ENCODE results near the gene KLHL1. TPM values are rescaled to one million over a fixed set of nuclear protein-coding genes. Genes with fewer than 3 reads are reported as not detected.

The KLHL1 gene
- total RNA-seq, 1 experiment from 2014 or later, result not detected

- BruUV-seq (replicated peaks), result no TSS peak
- no peak for TF ChIP-seq CTCF (IDR thresholded peaks at IDR 0.05; ENCODE audit: unreplicated experiment)
- Mint-ChIP-seq H3K9me3 (ENCODE audit: low read depth, unreplicated experiment) (no peaks in the 10 kb centered on the region), H3K4me1 (ENCODE audit: low read depth, unreplicated experiment) (no peaks in the 10 kb centered on the region), H3K27ac (ENCODE audit: unreplicated experiment) (no peak overlapping the region), H3K27me3 (ENCODE audit: unreplicated experiment) (no peaks in the 10 kb centered on the region), H3K36me3 (ENCODE audit: insufficient read depth, unreplicated experiment) (no peaks in the 10 kb centered on the region), H3K4me3 (ENCODE audit: low read depth, unreplicated experiment) (no peak overlapping the region)
- CTCF ChIA-PET, result no interaction called here
- intact Hi-C loops (cut with micrococcal nuclease; ENCODE audit: unreplicated experiment), result no loop called here
- DNase-seq, result no peak
Measured at GRCh38 chr13:69959046-69959445, 149.2 kb downstream of the KLHL1 start.

GRCh38 chr13:69956839-69957238 is 151.4 kb downstream of the KLHL1 start:
- no peaks in the 10 kb centered on the region for H3K4me1 Mint-ChIP-seq (ENCODE audit: low read depth, unreplicated experiment)
- TF ChIP-seq CTCF (IDR thresholded peaks at IDR 0.05; ENCODE audit: unreplicated experiment), result no peak
- no peaks in the 10 kb centered on the region for H3K9me3 Mint-ChIP-seq (ENCODE audit: low read depth, unreplicated experiment)
- no peak overlapping the region for H3K4me3 Mint-ChIP-seq (ENCODE audit: low read depth, unreplicated experiment)
- DNase-seq, result no peak
- CTCF ChIA-PET, result no interaction called here
- BruUV-seq (replicated peaks), result no TSS peak
- no peaks in the 10 kb centered on the region for H3K36me3 Mint-ChIP-seq (ENCODE audit: insufficient read depth, unreplicated experiment)
- no peaks in the 10 kb centered on the region for H3K27me3 Mint-ChIP-seq (ENCODE audit: unreplicated experiment)
- H3K27ac Mint-ChIP-seq (ENCODE audit: unreplicated experiment), result no peak overlapping the region
- intact Hi-C loops (cut with micrococcal nuclease; ENCODE audit: unreplicated experiment), result no loop called here

- H3K27ac Mint-ChIP-seq (ENCODE audit: unreplicated experiment), result no peak overlapping the region
- BruUV-seq (replicated peaks), result no TSS peak
- CTCF ChIA-PET, result no interaction called here
- no peaks in the 10 kb centered on the region for H3K9me3 Mint-ChIP-seq (ENCODE audit: low read depth, unreplicated experiment)
- H3K27me3 Mint-ChIP-seq (ENCODE audit: unreplicated experiment), result no peaks in the 10 kb centered on the region
- intact Hi-C loops (cut with micrococcal nuclease; ENCODE audit: unreplicated experiment), result no loop called here
- H3K4me1 Mint-ChIP-seq (ENCODE audit: low read depth, unreplicated experiment), result no peaks in the 10 kb centered on the region
- TF ChIP-seq CTCF (IDR thresholded peaks at IDR 0.05; ENCODE audit: unreplicated experiment), result no peak
- no peak overlapping the region for H3K4me3 Mint-ChIP-seq (ENCODE audit: low read depth, unreplicated experiment)
- H3K36me3 Mint-ChIP-seq (ENCODE audit: insufficient read depth, unreplicated experiment), result no peaks in the 10 kb centered on the region
- DNase-seq, result no peak
Measured at GRCh38 chr13:69956349-69956748, 151.9 kb downstream of the KLHL1 start.

- CTCF ChIA-PET, result interaction anchor here (0.6 kb wide), 1 partner anchor 1406 kb away, joined by 5 read pairs; no protein-coding TSS in a partner anchor
- Mint-ChIP-seq H3K36me3 (ENCODE audit: insufficient read depth, unreplicated experiment) (no peaks in the 10 kb centered on the region), H3K4me1 (ENCODE audit: low read depth, unreplicated experiment) (no peaks in the 10 kb centered on the region), H3K27me3 (ENCODE audit: unreplicated experiment) (no peaks in the 10 kb centered on the region), H3K4me3 (ENCODE audit: low read depth, unreplicated experiment) (no peak overlapping the region), H3K27ac (ENCODE audit: unreplicated experiment) (no peak overlapping the region), H3K9me3 (ENCODE audit: low read depth, unreplicated experiment) (no peaks in the 10 kb centered on the region)
- TF ChIP-seq CTCF (IDR thresholded peaks at IDR 0.05; ENCODE audit: unreplicated experiment), result no peak
- intact Hi-C loops (cut with micrococcal nuclease; ENCODE audit: unreplicated experiment), result no loop called here
- BruUV-seq (replicated peaks), result no TSS peak
- DNase-seq, result no peak
Measured at GRCh38 chr13:69955271-69955670, 153.0 kb downstream of the KLHL1 start.
